HG02943 (cell line): ENCODE results near the gene PCK2.

ENCODE experiments used
- ATAC-seq: cut with Tn5 transposase; IDR thresholded peaks from one replicate; pipeline ENCODE4 v1.9.1; 2021; ENCODE audit warnings: mild to moderate bottlenecking, low read depth, moderate library complexity; ENCODE audit not compliant: unreplicated experiment

The PCK2 gene

DNA sequence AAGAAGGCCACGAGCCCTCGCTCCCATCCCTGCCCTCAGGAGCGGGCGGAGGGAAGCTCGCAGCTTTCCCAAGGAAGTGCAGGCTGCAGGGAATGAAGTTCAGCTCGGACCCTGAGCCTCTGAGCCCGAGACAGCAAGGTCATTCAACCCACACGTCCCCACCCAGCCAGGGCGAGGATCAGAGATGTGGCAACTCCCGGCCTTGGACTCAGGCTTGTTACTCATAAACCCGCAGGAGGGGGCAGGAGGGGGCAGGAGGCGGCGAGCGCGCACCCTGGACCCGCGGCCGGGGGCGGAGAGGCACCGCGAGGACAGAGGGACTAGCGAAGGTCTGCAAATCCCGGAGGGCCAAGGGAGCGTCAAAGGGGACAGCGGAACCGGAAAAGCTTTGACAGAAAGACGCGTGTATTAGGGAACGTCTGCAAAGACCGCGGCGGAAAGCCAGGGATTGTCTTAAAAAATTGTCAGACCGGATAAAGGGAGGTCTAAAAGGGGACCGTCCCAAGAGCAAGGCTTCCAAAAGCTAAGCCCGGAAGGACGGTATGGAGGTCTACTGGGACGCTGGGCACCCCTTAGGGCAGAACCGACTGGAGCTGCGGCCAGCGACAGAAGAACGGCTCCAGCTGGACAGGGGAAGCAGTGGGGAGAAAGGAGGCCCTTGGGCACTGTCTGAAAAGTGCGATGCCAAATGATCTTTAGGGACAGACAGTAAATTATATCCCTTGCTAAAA, 19.9 kb downstream of the PCK2 start:
- peak; percentile 16 for ATAC-seq

- ATAC-seq: peak; percentile 83
These were observed 20.7 kb downstream of the PCK2 start, which contains the start of the genes DCAF11 and NRL for GRCh38 chr14:24114532-24115421. Gene DCAF11 (plus strand): TSS chr14:24114777. CDS start chr14:24115595, 818 bp downstream. Gene NRL (minus strand): TSS chr14:24114949. CDS start chr14:24082848, 32,101 bp downstream.

- no peak for ATAC-seq
These were observed 21.5 kb downstream of the PCK2 start for GRCh38 chr14:24115422-24116127.

DNA sequence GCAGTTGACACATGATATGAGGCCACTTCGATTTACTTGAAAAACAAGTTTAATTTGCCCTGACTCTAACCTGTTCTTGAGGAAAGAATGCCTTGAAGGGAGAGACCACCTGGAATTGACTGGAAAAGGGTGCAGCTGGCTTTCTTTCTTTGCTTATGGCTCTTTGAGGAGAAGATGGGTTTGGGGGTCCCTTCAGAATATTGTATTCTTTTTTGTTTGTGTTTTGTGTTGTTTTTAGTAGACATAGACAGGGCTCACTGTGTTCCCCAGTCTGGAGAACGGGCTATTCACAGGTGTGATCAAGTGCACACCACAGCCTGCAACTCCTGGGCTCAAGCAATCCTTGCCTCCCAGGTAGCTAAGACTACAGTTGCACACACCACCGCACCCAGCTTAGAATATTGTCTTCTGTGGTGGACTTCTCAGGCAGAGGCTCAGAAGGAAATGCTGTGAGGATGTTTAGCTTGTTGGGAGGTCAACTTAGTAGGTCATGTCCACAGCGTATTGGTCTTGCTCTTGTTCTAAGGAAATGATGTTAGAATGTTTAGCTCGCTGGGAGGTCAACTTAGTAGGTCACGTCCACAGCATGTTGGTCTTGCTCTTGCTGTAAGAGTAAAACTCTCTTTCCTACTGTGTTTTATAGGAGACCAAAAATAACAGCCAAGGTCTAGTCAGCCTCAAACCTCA, 22.2 kb downstream of the PCK2 start:
- no peak for ATAC-seq

- no peak for ATAC-seq
These were observed 23.1 kb downstream of the PCK2 start for GRCh38 chr14:24117179-24117578.

DNA sequence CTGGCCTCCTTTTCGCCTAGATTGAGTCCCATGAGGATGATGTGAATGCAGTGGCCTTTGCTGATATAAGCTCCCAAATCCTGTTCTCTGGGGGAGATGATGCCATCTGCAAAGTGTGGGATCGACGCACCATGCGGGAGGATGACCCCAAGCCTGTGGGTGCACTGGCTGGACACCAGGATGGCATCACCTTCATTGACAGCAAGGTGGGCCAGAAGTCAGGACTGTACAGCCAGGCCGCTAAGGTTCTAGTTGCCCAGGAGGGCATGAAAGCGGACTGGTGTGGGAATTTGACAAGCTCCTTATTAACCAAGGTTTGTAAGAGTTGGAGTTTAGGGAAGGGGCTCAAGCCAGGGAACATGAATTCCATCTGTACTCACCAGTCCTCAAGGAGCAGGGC, 25.6 kb downstream of the PCK2 start:
- no peak for ATAC-seq

GRCh38 chr14:24121210-24121609, 27.1 kb downstream of the PCK2 start:
- ATAC-seq: no peak

- ATAC-seq: no peak
These were observed 28.3 kb downstream of the PCK2 start for GRCh38 chr14:24122416-24122815.

DNA sequence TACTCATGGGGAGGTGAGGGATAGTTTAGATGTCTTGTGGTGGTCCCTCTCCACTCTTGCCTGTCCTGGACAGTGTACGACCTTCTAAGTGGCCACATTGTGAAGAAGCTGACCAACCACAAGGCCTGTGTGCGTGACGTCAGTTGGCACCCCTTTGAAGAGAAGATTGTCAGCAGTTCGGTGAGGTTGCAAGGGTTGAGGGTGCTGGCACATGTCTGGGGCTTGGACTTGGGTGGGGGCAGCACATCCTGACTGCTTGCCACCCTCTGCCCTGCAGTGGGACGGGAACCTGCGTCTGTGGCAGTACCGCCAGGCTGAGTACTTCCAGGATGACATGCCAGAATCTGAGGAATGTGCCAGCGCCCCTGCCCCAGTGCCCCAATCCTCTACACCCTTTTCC, 28.8 kb downstream of the PCK2 start:
- ATAC-seq: no peak

GRCh38 chr14:24123424-24124417, 29.6 kb downstream of the PCK2 start:
- ATAC-seq: no peak

- ATAC-seq: no peak
These were observed 32.8 kb downstream of the PCK2 start for GRCh38 chr14:24126939-24127338.

DNA sequence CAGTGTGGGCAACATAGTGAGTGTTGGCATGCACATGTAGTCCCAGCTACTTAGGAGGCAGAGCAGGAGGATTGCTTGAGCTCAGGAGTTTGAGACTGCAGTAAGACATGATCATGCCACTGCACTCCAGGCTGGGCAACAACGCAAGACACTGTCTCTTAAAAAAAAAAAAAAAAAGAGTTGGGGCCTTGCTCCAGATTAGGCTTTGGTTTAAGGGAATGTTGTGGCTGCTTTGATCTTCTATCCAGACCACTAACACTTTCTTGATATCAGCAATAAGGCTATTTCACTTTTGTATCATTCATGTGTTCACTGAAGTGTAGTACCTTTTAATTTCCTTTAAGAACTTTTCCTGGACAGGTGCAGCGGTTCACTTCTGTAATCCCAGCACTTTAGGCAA, 33.6 kb downstream of the PCK2 start:
- no peak for ATAC-seq

DNA sequence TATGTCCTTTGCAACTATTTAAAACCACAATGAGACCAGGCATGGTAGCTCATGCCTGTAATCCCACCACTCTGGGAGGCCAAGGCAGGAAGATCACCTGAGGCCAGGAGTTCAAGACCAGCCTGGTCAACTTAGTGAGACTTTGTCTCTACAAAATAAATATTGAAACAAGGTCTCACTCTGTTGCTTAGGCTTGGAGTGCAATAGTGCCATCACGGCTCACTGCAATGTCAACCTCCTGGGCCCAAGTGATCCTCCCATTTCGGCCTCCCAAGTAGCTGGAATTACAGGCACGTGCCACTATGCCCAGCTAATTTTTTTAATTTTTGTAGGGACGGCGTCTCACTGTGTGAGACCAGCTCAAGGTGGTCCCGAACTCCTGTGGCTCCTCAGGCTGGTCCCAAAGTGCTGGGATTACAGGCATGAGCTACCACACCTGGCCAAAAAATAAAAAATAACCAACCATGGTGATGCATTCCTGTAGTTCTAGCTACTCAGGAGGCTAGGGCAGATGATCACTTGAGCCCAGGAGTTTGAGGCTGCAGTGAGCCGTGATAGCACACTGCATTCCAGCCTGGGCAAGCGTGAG, 35.4 kb downstream of the PCK2 start:
- ATAC-seq: no peak

DNA sequence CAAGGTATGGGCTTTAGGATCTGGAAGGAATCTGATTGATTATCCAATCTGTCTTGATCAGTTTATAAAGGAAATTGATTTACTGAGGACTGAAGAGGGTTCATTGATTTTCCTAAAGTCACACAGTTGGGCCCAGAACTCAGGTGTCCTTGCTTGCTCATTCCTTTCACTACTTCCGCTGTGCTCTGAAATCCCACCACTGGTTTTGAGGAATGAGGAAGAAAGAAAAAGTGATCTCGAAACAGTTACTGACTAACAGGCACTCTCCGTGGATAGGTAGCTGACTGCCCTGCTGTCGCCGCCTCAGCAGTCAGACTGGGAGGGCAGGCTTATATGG, 36.2 kb downstream of the PCK2 start, which contains the start of gene FITM1:
Gene FITM1, plus strand, starts transcription at position 280 of the 337 bp plus-strand sequence. CDS start 905 bp downstream, outside the sequence.
- ATAC-seq: no peak

DNA sequence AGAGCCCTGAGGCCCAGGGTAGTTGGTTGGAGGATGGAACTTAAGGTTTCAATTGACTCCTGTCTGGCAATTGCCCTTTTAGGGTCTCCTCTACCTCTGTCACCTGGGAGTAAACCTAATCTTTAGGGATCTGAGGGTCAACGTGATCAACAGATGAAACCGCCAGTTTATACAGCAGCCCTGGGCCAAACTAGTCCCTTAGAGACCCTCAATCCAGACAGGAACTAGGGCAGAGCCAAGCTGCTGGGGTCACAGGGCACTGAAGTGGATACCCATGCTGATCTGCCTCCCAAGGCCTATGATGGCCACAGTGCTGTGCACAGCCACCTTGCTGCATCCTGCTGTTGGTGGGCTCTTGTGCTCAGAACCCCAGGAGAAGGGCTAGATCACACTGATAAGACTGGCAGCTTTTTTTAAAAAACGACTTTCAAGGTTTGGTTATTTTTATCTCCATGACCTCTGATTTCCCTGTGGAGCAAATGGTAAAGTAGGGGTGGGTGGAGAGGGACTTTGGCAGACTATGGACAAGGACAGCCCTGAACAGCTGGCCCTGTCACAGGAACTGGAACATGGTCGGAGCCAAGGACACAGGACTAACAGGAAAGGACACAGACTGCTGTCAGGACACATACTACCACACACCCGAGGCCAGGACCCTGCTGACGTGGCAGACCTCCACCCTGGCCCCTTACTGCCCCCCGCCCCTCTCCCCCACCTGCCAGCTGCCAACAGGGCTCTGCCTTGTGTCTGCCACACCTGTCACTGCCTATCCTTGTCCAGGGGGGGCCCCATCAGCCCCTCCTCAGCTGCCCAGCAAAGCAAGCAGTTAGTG, 36.8 kb downstream of the PCK2 start:
- ATAC-seq: no peak

GRCh38 chr14:24131549-24131966, 37.4 kb downstream of the PCK2 start:
- ATAC-seq: no peak

DNA sequence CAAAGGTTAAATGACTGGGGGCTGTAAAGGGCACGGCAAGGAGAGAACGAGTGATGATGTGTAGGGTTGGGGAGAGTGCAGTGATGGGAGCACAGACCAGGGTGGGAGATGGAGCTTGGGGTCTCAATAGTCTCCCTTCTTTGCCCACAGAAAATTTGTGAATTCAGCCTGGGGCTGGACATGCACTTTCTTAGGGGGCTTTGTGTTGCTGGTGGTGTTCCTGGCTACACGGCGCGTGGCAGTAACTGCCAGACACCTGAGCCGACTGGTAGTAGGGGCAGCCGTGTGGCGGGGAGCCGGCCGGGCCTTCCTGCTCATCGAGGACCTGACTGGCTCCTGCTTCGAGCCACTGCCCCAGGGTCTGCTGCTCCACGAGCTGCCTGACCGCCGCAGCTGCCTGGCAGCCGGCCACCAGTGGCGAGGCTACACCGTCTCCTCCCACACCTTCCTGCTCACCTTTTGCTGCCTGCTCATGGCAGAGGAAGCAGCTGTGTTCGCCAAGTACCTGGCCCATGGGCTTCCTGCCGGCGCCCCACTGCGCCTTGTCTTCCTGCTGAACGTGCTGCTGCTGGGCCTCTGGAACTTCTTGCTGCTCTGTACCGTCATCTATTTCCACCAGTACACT, 38.1 kb downstream of the PCK2 start:
- no peak for ATAC-seq
